ENCODE measurements around the gene SPATA20.

SPATA20 gene

DNA sequence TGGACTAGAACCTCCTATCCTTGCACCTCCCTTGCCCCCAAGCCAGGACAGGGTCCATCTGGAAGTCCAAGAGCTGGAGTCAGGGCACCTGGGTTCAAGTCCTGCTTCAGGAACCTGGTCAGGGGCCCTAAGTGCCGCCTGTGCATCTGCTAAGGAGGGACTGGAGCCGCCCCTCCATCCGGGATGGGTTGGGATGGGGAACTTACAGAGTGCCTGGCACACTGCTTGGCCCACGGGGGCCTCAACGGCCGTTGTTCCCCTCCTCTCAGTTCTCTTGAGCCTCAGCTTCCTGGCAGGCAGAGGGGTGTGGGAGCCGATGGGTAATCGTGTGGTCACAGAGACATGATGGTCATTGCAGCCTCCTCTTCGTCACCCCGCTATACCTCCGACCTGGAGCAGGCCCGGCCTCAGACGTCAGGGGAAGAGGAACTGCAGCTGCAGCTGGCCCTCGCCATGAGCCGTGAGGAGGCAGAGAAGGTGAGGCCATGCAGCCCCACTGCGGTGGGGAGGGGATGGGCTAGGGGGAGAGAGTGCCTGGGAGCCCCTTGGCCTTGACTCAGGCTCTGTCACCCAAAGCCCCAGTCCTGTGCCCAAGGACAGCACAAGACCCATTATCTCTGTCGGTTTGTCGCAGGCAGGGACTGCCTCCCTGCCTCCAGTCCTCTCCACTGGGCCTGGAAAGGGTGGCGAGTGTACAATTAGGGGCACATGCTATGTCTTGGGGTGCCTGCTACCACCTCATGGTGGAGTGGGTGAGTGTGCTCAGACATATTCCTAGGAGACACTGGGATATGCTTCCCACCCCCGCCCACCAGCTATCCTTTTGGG, 9.0 kb upstream of the SPATA20 start:
- ChIA-PET CTCF (interaction anchor here (1.1 kb wide), 1 partner anchor 36 kb away, joined by 3 read pairs; no protein-coding TSS in a partner anchor), POLR2A (no interaction called here)
- TF ChIP-seq, protein P1, sequence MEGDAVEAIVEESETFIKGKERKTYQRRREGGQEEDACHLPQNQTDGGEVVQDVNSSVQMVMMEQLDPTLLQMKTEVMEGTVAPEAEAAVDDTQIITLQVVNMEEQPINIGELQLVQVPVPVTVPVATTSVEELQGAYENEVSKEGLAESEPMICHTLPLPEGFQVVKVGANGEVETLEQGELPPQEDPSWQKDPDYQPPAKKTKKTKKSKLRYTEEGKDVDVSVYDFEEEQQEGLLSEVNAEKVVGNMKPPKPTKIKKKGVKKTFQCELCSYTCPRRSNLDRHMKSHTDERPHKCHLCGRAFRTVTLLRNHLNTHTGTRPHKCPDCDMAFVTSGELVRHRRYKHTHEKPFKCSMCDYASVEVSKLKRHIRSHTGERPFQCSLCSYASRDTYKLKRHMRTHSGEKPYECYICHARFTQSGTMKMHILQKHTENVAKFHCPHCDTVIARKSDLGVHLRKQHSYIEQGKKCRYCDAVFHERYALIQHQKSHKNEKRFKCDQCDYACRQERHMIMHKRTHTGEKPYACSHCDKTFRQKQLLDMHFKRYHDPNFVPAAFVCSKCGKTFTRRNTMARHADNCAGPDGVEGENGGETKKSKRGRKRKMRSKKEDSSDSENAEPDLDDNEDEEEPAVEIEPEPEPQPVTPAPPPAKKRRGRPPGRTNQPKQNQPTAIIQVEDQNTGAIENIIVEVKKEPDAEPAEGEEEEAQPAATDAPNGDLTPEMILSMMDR (IDR thresholded peaks at IDR 0.05; ENCODE audit: control extremely low read depth, extremely low read depth, low read depth, missing control alignments), result no peak
- no peak for DNase-seq (ENCODE audit: extremely low spot score)

DNA sequence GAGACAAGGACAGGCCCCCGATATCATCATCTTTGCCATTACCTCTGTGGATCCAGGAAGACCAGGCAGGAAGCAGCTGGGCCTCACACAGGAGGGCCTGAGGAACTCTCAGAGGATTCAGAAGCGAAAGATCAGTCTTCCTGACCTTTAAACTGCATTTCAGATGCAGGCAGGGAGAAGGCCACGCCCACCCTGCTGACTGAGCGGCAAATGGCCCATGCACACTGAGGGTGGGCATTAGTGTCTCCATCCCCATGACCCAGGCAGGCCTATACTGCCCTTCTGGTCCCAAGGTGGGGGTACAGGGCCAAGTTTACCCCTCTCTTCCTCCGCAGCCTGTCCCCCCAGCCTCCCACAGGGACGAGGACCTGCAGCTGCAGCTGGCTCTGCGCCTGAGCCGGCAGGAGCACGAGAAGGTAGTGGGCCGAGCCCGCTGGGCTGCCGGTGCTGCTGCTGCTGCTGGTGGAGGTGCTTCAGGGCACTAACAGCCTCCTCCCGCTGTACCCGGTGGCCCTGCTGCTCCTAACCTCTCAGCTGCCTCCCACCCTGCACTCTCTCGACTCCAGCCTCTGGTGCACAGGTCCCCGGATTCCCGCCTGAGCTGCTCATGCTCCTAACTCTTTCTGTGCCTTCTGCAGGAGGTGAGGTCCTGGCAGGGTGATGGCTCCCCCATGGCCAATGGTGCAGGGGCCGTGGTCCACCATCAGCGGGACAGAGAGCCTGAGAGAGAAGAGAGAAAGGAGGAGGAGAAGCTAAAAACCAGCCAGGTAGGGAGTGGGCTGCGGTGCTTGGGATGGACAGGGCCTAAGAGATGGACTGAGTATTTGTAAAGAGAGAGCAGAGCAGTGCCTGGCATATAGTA, 8.2 kb upstream of the SPATA20 start:
- ChIA-PET CTCF (interaction anchor here (1.5 kb wide), 1 partner anchor 17 kb away, joined by 3 read pairs; no protein-coding TSS in a partner anchor), POLR2A (no interaction called here)
- TF ChIP-seq, protein P1 (IDR thresholded peaks at IDR 0.05; ENCODE audit: control extremely low read depth, extremely low read depth, low read depth, missing control alignments), result no peak
- no peak for DNase-seq (ENCODE audit: extremely low spot score)

DNA sequence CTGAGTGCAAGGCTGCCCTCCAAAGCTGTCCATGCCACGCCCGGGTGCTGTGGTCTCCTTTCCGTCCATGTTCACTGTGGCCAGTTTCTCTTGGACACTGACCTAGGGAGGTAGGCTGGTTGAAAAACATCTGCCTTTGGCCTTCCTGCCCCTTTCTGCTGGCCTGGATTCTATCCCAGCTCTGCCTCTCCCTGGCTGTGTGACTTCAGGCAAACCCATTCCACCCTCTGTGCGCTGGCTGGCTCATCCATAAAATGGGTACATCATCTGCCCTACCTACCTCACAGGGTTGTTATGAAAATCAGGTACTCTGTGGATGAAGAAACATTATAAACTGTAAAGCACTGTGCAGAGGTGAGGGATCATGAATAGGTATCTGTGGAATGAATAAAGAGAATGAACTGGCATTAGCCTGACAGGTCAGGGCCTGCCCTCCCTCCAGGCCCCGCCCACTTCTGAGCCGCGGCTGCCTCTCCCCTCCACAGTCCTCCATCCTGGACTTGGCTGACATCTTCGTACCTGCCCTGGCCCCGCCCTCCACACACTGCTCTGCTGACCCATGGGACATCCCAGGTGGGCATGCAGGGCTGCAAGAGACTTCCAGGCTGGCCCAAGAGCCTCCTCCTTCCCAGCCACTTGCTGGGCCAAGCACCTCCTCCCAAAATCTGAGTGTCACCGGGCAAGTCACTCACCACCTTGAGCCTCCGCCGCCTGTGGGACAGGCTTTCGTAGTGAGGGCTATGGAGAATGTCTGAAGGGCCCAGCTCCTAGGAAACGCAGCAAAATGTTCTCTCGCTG, 7.0 kb upstream of the SPATA20 start:
- ChIA-PET POLR2A (no interaction called here), CTCF (interaction anchor here (1.5 to 2.0 kb wide), 2 partner anchors 11 to 16 kb away, joined by 3 to 4 read pairs; no protein-coding TSS in a partner anchor)
- DNase-seq (ENCODE audit: extremely low spot score), result no peak
- TF ChIP-seq, protein P1 (IDR thresholded peaks at IDR 0.05; ENCODE audit: control extremely low read depth, extremely low read depth, low read depth, missing control alignments), result no peak

DNA sequence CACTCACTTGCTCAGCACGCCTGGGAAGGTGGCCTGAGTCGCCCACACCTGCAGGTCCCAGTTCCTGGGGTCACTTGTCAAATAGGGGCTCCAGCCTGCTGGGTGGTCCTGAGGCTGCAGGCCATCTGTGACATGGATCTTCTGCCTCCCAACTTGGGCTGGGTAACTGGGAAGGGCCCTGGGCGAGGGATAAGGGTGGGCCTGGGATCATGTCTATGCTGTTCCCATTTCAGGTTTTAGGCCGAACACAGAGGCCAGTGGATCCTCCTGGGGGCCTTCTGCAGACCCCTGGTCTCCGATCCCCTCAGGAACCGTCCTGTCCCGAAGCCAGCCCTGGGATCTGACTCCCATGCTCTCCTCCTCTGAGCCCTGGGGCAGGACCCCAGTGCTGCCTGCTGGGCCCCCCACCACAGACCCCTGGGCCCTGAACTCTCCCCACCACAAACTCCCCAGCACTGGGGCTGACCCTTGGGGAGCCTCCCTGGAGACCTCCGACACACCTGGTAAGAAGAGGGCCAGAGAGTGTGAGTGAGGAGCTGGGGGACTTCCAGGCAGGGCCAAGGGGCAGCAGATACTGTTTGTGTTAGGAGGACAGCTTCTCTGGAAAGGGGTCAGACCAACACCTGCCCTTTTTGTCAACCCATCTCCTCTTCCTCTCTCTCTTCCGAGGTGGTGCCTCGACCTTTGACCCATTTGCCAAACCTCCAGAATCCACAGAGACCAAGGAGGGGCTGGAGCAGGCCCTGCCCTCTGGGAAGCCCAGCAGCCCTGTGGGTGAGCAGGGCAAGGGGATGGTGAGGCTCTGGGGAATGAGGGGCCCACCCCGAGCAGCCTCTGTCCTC, 6.2 kb upstream of the SPATA20 start:
- ChIA-PET POLR2A (no interaction called here), CTCF (interaction anchor here (1.0 to 2.0 kb wide), 7 partner anchors 12 to 312 kb away, joined by 3 to 10 read pairs (median 5); partner anchors contain the start of gene RSAD1)
- DNase-seq (ENCODE audit: extremely low spot score), result no peak

DNA sequence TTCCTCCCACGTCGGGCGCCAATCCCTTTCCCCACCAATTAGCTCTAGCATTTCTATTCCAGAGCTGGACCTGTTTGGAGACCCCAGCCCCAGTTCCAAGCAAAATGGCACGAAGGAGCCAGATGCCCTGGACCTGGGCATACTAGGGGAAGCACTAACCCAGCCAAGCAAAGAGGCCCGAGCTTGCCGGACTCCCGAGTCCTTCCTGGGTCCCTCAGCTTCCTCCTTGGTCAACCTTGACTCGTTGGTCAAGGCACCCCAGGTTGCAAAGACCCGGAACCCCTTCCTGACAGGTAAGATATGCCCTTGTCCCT, 5.6 kb upstream of the SPATA20 start:
- TF ChIP-seq, protein P1 (IDR thresholded peaks at IDR 0.05; ENCODE audit: control extremely low read depth, extremely low read depth, low read depth, missing control alignments), result no peak
- POLR2A ChIA-PET, result interaction anchor here (1.2 kb wide), 1 partner anchor 325 kb away, joined by 6 read pairs; the partner anchor contains the start of gene TOB1
- DNase-seq (ENCODE audit: extremely low spot score), result no peak
- CTCF ChIA-PET, result interaction anchor here (0.8 to 2.0 kb wide), 11 partner anchors 11 to 416 kb away, joined by 3 to 10 read pairs (median 4); partner anchors contain the start of gene RSAD1

More for the DNA sequence above, 6.2 kb upstream of the SPATA20 start:
- TF ChIP-seq, protein P1 (IDR thresholded peaks at IDR 0.05; ENCODE audit: control extremely low read depth, extremely low read depth, low read depth, missing control alignments), result no peak

Measured in GM10248 (cell line).